ENCODE measurements around the gene MICALL2.

- no peak for TF ChIP-seq CTCF (IDR thresholded peaks at IDR 0.05)
- no peak for TF ChIP-seq POLR2A (IDR thresholded peaks at IDR 0.05; ENCODE audit: low read depth)
These were observed 16.1 kb upstream of the MICALL2 start for GRCh38 chr7:1475393-1475792.
